BE2C (cell line): ENCODE results near the gene STK31.
A peak's percentile ranks its signal among the peaks of the same experiment; 100 is the strongest.

ENCODE experiments used
- DNase-seq: peaks from one replicate; pipeline ENCODE4 v3.0.0-alpha.2; 2020
- H3K27me3 ChIP-seq: fragments of 250-450 bp; sonication (Bioruptor Pico); 2 replicates; pipeline ENCODE4 v1.5.1; 2020; ENCODE audit warnings: mild to moderate bottlenecking
- H3K36me3 ChIP-seq: fragments of 250-450 bp; sonication (Bioruptor Pico); 2 replicates; pipeline ENCODE4 v1.5.1; 2020; ENCODE audit warnings: mild to moderate bottlenecking
- H3K4me1 ChIP-seq: fragments of 250-450 bp; sonication (Bioruptor Pico); 2 replicates; pipeline ENCODE4 v1.5.1; 2020
- H3K4me3 ChIP-seq: 2 replicates; pipeline ENCODE4 v1.5.1; 2011; ENCODE audit warnings: low read depth, low read length
- H3K9me3 ChIP-seq: fragments of 250-450 bp; sonication (Bioruptor Pico); 2 replicates; pipeline ENCODE4 v1.5.1; 2020
- CTCF ChIP-seq: IDR thresholded peaks from 2 replicates; pipeline ENCODE4 v1.5.1; 2012; ENCODE audit warnings: mild to moderate bottlenecking, low read depth, low read length

Gene STK31

GRCh38 chr7:23709081-23709750 is 803 bp upstream of the STK31 start:
- TF ChIP-seq CTCF, result no peak
- no peak for DNase-seq
- no peaks in the 10 kb centered on the region for H3K36me3 ChIP-seq
- no peaks in the 10 kb centered on the region for H3K9me3 ChIP-seq
- no peak overlapping the region for H3K4me3 ChIP-seq
- H3K4me1 ChIP-seq, result no peaks in the 10 kb centered on the region
- peaks cover 10% of the 10 kb centered on the region for H3K27me3 ChIP-seq

- Histone ChIP-seq H3K36me3 (no peaks in the 10 kb centered on the region), H3K4me3 (no peak overlapping the region), H3K4me1 (no peaks in the 10 kb centered on the region), H3K27me3 (peaks cover 6% of the 10 kb centered on the region), H3K9me3 (no peaks in the 10 kb centered on the region)
- no peak for DNase-seq
- TF ChIP-seq CTCF, result peak; percentile 56
These were observed 2.6 kb downstream of the STK31 start for GRCh38 chr7:23712368-23713284.

- DNase-seq, result no peak
- peaks cover 6% of the 10 kb centered on the region for H3K27me3 ChIP-seq
- H3K9me3 ChIP-seq, result no peaks in the 10 kb centered on the region
- no peak overlapping the region for H3K4me3 ChIP-seq
- no peak for TF ChIP-seq CTCF
- H3K36me3 ChIP-seq, result no peaks in the 10 kb centered on the region
- H3K4me1 ChIP-seq, result no peaks in the 10 kb centered on the region
These were observed 3.5 kb downstream of the STK31 start for GRCh38 chr7:23713285-23714149.

GRCh38 chr7:23714150-23714464 is 4.1 kb downstream of the STK31 start:
- no peak for TF ChIP-seq CTCF
- no peak for DNase-seq

GRCh38 chr7:23714579-23714978 is 4.6 kb downstream of the STK31 start:
- no peaks in the 10 kb centered on the region for H3K4me1 ChIP-seq
- H3K9me3 ChIP-seq, result no peaks in the 10 kb centered on the region
- no peaks in the 10 kb centered on the region; the same call in none of the 2 replicates for H3K27me3 ChIP-seq
- no peak overlapping the region for H3K4me3 ChIP-seq
- no peaks in the 10 kb centered on the region for H3K36me3 ChIP-seq
- TF ChIP-seq CTCF, result no peak
- no peak for DNase-seq

More at GRCh38 chr7:23714150-23714464, 4.1 kb downstream of the STK31 start:
- Histone ChIP-seq H3K4me1 (no peaks in the 10 kb centered on the region), H3K4me3 (no peak overlapping the region), H3K9me3 (no peaks in the 10 kb centered on the region), H3K27me3 (peaks cover 3% of the 10 kb centered on the region), H3K36me3 (no peaks in the 10 kb centered on the region)
